Right kidney (tissue), 1 donor: Measurements from ENCODE around the gene KIF4B.
"Not testable (repeated sequence)": the region's sequence is repeated elsewhere in the genome, so short reads cannot be mapped to it uniquely, and the experiment has no call there.

Source experiments
- DNase-seq: peaks from one replicate; pipeline ENCODE4 v3.0.0-alpha.2; 2016

The KIF4B gene

GRCh38 chr5:155004138-155004744 is 9.3 kb upstream of the KIF4B start:
- no peak for DNase-seq

- not testable (repeated sequence) for DNase-seq
These were observed 7.3 kb upstream of the KIF4B start for GRCh38 chr5:155006265-155006664.

GRCh38 chr5:155008669-155009068 is 4.9 kb upstream of the KIF4B start:
- DNase-seq = no peak

GRCh38 chr5:155010881-155011280 is 2.7 kb upstream of the KIF4B start:
- DNase-seq = no peak

GRCh38 chr5:155015239-155015638 is 1.7 kb downstream of the KIF4B start:
- DNase-seq = no peak

- DNase-seq = no peak
These were observed 4.1 kb downstream of the KIF4B start for GRCh38 chr5:155017610-155018009.

GRCh38 chr5:155019601-155020226 is 6.2 kb downstream of the KIF4B start:
- DNase-seq = no peak

GRCh38 chr5:155021842-155022241 is 8.3 kb downstream of the KIF4B start:
- DNase-seq = no peak

- no peak for DNase-seq
These were observed 9.8 kb downstream of the KIF4B start for GRCh38 chr5:155023320-155023719.

- no peak for DNase-seq
These were observed 10.5 kb downstream of the KIF4B start for GRCh38 chr5:155024015-155024414.

GRCh38 chr5:155025895-155026294 is 12.3 kb downstream of the KIF4B start:
- no peak for DNase-seq

- no peak for DNase-seq
These were observed 14.6 kb downstream of the KIF4B start for GRCh38 chr5:155027993-155028629.

GRCh38 chr5:155029240-155029639 is 15.7 kb downstream of the KIF4B start:
- no peak for DNase-seq

- not testable (repeated sequence) for DNase-seq
These were observed 20.7 kb downstream of the KIF4B start for GRCh38 chr5:155034145-155034744.

GRCh38 chr5:155035087-155035486 is 21.5 kb downstream of the KIF4B start:
- DNase-seq = not testable (repeated sequence)

- no peak for DNase-seq
These were observed 27.6 kb downstream of the KIF4B start for GRCh38 chr5:155040984-155041653.

- no peak for DNase-seq
These were observed 31.0 kb downstream of the KIF4B start for GRCh38 chr5:155044591-155044990.

GRCh38 chr5:155046591-155046990 is 33.0 kb downstream of the KIF4B start:
- no peak for DNase-seq

- no peak for DNase-seq
These were observed 34.3 kb downstream of the KIF4B start for GRCh38 chr5:155047818-155048217.

- DNase-seq = no peak
These were observed 36.2 kb downstream of the KIF4B start for GRCh38 chr5:155049569-155050383.

GRCh38 chr5:155050384-155051019 is 36.9 kb downstream of the KIF4B start:
- DNase-seq = no peak

- no peak for DNase-seq
These were observed 39.0 kb downstream of the KIF4B start for GRCh38 chr5:155052532-155052931.
